ENCODE measurements around the gene RAB33B. TPM values are rescaled to one million over a fixed set of nuclear protein-coding genes. Genes with fewer than 3 reads are reported as not detected.
"Not testable (repeated sequence)": the region's sequence is repeated elsewhere in the genome, so short reads cannot be mapped to it uniquely, and the experiment has no call there.

Gene RAB33B
- total RNA-seq, 1 donor from 2014 or later = 14.1 TPM

DNA sequence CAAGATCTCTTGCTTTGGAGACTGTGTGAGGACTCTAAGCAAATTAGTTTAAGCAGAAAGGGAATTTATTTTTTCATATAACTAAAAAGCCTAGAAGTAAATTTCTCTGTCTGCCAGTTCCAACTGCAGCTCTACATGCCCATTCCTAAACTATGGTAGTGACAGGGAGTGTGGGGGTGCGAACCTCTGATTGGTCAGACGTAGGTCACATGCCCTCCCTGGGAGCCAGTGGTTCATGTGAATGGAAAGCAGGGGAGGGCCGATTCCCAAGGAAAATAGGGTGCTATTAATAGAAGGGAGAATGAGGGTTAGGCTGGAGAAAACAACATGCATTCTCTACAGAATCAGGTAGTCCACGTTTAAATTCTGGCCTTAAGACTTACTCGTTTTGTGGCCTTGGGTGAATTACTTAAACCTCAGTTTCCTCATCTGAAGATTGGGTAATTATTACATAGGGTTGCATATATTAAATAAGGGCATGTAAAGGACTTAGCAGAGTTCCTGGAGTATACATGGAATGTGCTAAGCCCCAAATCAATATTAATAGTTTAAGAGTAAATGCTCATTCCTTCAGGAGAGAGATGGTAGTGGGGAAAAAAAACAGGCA is 7.2 kb downstream of the RAB33B start:
- DNase-seq (ENCODE audit: low read depth in 2 of 2) = no peak

DNA sequence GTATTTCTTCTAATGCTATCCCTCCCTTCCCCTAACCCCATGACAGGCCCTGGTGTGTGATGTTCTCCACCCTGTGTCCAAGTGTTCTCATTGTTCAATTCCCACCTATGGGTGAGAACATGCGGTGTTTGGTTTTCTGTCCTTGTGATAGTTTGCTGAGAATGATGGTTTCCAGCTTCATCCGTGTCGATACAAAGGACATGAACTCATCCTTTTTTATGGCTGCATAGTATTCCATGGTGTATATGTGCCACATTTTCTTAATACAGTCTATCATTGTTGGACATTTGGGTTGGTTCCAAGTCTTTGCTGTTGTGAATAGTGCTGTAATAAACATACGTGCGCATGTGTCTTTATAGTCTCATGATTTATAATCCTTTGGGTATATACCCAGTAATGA is 10.6 kb downstream of the RAB33B start:
- DNase-seq (ENCODE audit: low read depth in 2 of 2) = not testable (repeated sequence)

DNA sequence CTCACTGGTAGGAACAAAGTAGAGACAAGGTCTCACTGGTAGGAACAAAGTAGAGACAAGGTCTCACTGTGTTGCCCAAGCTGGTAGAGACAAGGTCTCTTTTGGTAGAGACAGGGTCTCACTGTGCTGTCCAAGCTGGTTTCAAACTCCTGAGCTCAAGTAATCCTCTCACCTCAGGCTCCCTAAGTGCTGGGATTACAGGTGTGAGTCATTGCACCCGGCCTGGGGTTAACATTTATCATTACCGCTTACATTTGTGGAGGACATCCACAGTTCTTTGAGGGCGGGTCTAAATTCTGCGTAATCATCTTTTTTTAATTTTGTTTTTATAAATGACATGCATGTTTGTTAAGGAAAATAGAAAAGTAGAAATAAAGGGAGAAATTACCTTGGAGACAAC is 12.0 kb downstream of the RAB33B start:
- DNase-seq (ENCODE audit: low read depth in 2 of 2) = no peak

DNA sequence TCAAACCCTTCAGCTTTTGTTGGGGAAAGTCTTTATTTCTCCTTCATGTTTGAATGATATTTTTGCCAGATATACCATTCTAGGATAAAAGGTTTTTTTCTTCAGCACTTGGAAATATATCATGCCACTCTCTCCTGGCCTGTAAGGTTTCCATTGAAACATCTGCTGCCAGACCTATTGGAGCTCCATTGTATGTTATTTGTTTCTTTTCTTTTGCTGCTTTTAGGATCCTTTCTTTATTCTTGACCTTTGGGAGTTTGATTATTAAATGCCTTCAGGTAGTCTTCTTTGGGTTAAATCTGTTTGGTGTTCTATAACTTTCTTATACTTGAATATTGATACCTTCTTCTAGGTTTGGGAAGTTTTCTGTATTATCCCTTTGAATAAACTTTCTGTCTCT is 14.8 kb downstream of the RAB33B start:
- DNase-seq (ENCODE audit: low read depth in 2 of 2) = not testable (repeated sequence)

DNA sequence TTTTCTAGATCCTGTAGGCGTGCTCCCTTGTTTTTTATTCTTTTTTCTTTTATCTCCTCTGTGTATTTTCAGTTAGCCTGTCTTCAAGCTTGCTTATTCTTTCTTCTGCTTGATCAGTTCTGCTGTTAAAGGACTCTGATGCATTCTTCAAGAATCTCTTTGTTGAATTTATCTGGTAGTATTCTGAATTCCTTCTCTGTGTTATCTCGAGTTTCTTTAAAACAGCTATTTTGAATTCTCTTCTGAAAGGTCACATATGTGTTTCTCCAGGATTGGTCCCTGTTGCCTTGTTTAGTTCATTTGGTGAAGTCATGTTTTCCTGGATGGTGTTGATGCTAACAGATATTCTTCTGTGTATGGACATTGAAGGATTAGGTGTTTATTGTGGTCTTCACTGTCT is 15.3 kb downstream of the RAB33B start:
- no peak for DNase-seq (ENCODE audit: low read depth in 2 of 2)

DNA sequence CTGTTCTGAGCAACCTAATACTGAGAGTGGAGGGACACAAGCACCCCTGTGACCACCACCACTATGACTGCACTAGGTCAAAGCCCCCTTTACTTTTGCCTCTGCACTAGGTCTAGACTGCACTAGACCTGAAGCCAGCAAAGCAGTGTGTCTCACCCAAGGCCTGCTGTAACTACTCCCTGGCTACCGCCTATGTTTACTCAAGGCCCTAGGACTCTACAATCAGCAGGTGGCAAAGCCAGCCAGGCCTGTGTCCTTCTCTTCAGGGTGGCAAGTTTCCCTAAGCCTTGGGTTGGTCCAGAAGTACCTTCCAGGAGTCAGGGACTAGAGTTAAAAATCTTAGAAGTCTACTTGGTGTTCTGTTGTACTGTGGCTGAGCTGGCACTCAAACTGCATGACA is 15.9 kb downstream of the RAB33B start:
- no peak for DNase-seq (ENCODE audit: low read depth in 2 of 2)

DNA sequence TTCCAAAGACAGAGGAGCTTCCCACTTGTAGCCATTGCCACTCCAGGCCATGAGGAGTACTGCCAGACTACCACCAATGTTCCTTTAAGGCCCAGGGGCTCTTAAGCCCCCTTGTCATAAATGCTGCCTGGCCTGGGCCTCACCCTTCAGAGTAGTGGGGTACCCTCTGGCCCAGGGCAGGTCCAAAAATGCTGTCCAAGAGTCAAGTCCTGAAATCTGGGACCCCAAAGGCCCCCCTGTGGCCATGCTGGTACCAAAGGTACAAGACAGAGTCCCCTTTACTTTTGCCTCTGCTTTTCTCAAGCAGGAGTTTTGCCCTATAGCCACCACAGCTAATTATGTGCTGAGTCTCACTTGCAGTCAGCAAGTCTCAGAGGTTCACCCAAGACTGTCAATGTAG is 16.4 kb downstream of the RAB33B start:
- DNase-seq (ENCODE audit: low read depth in 2 of 2) = no peak

DNA sequence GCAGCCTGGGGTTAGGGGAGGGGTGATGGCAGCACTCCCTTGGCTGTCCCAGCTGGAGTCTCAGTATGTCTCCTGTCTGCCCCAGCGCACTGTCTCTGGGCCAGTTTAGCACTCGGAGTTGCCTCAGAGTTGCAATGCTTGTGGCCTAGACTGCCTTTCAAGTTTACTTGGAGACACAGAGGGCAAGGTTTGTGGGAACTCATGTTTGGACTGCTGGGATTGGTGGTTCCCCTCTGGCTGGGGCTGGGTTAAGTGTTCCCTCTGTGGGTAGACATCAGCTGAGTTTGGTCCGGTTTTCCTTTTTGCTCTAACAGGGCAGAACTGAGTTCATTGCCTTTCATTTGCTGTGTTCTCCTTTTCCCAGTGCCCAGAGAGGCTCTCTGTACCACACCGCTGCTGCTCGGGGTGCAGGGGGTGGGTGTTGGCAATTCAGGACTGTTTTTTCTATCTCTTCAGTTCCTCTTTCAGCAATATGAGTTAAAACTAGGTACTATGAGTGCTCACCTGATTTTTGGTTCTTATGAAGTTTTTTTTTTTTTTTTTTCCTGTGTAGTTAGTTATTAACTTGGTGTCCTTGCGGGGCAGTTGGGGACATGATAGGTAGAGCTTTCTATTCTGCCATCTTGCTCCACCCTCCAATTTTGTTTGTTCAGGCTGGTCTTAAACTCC is 17.2 kb downstream of the RAB33B start:
- no peak for DNase-seq (ENCODE audit: low read depth in 2 of 2)

DNA sequence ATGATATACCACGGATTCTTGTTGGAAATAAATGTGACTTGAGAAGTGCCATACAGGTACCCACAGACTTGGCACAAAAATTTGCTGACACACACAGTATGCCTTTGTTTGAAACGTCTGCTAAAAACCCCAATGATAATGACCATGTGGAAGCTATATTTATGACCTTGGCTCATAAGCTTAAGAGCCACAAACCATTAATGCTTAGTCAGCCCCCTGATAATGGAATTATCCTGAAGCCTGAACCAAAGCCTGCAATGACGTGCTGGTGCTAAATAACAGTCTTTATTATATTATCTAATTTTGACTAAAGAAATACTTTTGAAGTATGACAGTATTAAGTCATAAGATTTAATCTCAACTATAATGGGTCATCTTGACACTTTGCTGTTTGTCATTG is 18.9 kb downstream of the RAB33B start:
- no peak for DNase-seq (ENCODE audit: low read depth in 2 of 2)

DNA sequence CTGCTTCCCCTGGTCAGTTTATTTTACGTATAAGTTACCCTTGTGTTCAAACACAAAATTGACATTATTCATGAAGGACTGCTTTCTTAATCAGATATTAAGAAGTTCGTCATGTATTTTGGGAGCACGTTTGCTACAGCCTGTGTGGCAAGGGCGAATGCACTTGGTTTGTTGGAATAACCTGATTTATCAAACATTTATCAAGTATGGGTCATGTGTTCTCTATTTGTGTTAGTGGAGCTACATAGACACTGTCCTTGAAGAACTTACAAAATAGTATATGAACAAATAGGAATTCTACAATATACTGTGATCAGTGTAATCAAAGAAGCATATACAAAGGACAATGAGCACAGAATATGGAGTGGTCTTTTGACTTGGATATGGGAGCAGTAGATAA is 22.4 kb downstream of the RAB33B start:
- DNase-seq (ENCODE audit: low read depth in 2 of 2) = no peak

DNA sequence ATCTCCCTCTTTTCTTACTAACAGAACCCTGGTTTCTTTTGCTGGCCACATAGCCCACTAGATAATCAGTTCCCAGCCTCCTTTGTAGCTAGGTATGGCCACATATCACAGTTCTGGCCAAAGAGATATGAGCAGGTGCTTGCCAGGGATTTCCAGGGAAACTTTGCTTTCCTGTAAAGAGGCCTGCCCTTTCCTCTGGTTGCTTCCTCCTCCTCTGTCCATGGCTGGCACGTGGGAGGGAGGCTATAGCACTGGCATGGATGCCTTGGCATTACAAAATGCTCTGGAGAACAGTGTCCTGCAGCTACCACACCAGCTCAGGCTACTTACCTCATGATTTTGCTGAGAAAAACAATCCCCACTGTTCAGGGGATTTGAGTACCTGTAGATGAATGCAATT is 27.5 kb downstream of the RAB33B start:
- DNase-seq (ENCODE audit: low read depth in 2 of 2) = peak in 1 of 2 donors; percentile 36

DNA sequence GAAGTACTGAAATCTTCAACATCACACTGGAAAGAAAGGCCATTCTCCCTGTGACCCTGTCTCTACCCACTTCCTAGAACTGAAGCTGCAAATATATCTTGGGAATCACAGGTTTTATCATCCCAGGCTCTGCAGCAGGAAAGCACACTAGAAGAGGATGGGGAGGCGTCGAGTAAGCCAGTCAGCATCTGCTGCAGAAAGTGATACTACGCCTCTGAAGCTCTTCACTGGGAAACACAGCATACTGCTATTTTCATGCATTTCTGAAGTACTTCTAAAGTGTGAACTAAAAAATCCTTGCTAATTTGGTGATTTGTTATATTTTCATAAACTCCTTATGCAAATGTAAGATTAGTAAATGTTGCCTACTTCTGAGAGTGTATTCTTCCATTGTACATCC is 29.1 kb downstream of the RAB33B start:
- DNase-seq (ENCODE audit: low read depth in 2 of 2) = no peak

DNA sequence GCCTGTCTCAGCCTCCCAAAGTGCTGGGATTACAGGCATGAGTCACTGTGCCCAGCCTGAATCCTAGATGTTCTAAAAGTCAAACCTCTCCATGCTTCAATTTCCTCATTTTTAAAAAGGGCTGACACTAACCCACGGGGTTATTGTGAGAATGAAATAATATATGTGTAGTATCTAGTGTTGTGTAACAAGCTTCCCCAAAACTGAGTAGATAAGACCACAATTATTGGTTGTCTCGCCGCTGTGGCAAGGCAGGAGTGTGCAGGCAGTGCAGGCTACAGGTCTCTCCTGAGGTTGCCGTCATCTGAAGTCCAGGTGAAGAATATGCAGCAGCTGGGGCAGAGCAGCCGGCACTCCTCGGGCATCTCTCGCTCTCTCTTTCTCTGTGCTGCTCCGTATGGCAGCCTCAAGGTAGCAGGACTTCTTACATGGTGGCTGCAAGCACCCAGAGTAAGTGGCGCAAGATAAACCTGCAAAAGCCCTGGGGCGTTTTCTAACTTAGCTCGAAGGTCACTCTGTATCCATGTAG is 30.9 kb downstream of the RAB33B start:
- DNase-seq (ENCODE audit: low read depth in 2 of 2) = no peak

DNA sequence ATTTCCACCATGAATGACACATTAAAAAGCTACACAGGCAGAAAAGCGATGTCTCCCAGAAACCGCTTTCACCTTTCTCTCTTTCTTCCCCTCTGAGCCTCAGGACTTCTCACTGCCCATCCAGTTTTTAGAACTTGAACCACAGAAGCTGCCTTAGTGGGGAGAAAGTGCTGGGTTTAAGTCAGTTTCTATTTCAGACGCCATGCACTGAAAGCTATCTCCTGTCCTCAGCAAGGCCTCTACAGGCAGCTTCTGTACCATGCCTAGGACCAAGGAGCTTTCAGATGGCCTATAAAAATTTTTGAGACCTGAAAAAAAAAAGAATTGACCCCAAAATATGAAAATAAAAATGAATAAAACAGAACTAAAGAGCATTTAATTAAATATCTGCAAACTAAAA is 34.5 kb downstream of the RAB33B start:
- DNase-seq (ENCODE audit: low read depth in 2 of 2) = no peak

DNA sequence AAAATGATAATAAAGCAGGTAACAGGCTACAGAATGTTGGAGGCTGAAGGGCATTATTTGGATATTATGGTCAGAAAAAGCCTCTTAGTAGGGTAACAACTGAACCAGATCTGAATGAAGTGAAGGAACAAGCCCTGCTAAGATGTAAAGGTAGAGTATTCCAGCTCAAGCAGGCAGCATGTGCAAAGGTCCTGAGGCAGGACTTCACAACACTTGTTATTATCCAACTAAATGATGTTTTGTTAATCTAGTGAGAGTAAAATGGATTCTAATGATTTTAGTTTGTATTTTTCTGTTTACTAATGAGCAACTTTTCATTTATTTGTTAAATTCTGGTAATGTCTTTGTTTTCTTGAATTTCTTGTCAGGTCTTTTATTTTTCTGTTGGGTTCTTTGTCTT is 35.7 kb downstream of the RAB33B start:
- DNase-seq (ENCODE audit: low read depth in 2 of 2) = no peak

DNA sequence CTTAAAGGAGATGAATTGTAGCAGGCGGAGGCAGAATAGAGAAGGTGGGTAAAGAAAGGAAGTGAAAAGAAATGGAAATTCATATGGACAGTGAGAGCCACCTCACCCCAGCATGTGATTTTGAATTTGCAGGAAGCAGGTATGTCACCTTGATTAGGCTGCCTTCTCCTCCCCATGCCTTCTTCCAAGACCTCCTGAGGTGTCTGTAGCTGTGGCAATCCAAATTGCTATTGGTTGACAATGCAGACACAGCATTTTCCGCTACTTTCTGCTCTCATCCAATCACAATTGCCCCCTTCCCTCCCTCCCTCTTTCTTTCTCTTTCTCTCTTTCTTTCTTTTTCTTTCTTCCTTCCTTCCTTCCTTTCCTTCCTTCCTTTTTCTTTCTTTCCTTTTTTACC is 38.5 kb downstream of the RAB33B start:
- no peak for DNase-seq (ENCODE audit: low read depth in 2 of 2)

DNA sequence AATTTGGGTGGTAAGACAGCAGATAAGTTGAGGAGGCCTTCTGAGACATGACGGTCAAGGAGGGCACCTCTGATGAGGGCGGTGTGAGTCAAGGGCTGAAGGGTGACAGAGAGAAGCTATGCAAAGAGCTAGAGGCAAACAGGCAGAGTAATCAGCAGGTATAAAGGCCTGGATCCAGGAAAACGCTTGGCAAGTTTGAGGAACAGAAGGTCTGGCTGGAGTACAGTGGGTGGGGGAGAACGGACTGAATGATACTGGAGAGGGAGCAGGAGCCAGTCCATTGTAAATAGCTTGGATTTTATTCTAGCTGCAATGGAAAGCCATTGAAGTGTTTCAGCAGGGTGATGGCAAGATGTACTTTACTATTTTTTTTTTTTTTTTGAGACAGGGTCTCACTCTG is 39.3 kb downstream of the RAB33B start:
- DNase-seq (ENCODE audit: low read depth in 2 of 2) = no peak

DNA sequence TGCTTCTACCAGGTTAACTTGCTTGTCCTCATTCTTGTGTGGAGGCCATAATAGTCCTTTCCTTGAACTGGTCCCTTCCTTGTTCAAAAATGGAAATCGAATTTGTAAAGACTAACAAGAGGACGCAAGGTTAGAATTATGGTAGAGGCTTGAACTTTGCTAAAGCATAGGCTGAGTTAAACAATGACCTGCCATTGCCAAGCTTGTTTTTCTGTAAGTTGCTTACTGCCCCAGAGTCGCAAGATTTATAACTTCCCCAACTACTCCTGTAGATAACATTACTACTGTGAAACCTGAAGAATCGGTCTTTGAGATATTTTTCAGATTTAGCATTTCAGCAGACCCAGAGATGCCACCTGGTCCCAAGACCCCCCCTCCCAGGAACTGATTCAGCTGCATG is 45.3 kb downstream of the RAB33B start:
- no peak for DNase-seq (ENCODE audit: low read depth in 2 of 2)

DNA sequence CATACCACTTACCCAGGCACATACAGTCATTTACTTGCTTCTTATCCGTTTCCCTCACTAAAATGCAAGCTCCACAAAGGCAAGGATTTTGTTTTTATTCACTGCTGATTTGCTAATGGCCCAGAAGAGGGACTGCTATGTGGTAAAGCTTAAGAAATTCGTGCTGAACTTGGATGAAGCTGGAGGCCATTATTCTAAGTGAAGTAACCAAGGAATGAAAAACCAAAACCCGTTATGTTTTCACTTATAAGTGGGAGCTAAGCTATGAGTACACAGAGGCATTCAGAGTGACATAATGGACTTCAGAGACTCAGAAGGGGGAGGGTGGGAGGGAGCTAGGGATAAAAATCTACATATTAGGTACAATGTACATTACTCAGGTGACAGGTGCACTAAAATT is 47.2 kb downstream of the RAB33B start:
- no peak for DNase-seq (ENCODE audit: low read depth in 2 of 2)

DNA sequence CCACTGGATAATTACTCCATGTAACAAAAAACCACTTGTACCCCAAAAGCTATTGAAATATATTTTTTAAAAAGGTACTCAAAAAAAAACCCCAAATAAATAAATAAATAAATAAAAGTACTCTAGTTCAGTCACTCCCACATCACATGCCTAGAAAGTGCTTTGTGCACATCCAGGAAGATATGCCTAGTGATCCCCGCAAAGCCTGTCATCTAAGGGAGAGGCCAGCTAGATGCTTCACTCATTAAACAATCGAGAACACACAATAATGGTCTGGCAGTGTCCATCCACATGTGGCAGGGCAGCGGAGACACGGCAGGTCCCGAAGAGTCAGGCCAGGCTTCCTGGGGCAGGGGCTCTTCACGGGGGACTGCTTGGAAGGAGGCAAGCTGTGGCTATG is 47.6 kb downstream of the RAB33B start:
- no peak for DNase-seq (ENCODE audit: low read depth in 2 of 2)

DNA sequence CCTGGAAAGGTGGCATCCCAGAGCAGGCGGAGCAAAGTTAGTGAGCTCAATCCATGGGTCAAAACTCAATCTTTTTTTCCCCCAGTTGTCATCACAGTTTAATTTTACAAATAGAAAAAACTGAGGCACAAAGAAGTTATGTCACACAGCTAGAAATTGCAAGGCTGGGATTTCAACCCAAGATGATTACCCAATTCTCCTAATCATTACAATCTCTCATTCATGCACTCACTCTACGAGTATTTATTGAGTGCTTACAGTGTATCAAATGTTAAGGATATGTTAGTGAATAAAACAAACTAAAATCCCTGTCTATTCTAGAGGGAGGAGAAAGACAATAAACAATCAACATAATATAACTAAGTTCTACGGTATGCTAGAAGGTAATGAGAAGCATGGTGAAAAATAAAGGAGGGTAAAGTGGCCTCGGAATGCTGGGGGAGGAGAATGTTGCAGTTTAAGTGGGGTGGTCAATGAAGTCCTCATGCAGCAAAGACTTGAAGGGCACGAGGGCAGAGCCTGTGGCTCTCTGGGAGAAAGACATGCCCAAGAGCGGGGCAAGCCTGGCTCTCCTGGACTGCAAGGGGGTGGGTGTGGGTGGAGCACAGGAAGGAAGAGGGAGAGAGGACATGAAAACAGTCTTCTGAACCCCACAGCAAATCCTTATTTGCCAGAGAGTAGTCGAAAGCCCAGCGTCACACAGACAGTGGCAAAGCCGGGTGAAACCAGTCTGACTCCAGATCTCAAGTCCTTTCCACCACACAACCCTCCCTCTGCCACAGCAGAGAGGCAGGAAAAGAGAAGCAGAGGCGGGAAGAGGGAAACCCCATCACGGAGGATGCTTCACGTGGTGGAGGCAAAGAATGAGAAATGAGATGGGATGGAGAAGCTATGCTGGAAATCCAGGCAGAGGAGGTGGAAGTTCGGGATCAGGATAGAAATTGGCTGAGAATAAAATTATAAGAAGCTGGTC is 48.3 kb downstream of the RAB33B start:
- peak in 1 of 2 donors; percentile 15 for DNase-seq (ENCODE audit: low read depth in 2 of 2)

DNA sequence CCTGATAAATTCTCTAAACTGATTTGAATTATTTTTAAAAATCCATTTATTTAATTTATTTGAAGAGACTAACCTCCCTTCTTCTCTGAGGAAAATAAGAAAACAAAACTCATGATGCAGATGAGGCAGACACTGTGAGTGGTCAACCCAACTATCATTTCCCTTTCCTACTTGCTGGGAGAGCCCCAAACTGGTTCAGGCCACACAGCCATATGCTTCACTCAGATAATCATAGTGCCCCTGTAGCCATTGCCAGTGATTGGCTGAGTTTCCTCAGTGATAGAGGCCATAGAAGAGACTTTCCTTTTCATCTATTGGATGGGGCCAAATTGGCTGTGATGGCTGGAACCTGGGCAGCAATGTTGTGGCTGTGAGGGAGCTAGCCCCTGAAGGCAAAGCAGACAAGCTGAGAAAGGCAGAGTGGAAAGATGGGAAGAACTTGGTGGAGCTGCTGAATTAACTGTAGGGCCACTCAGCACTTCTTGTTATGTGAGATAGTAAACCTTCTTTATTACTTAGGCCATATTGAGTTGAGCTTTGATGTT is 49.8 kb downstream of the RAB33B start:
- DNase-seq (ENCODE audit: low read depth in 2 of 2) = no peak
